OCI-LY3 (cell line): ENCODE data around the gene UNC119B.

ENCODE experiments used
- H2AFZ ChIP-seq: fragments of 200-600, 300-600 bp; shearing (Covaris generic); 2 replicates; pipeline ENCODE4 v1.6.0; 2014; ENCODE audit warnings: antibody characterized with exemption, low read depth, low read length
- H3K27ac ChIP-seq: fragments of 200-600, 300-600 bp; sonication (generic); 2 replicates; pipeline ENCODE4 v1.5.1; 2014; ENCODE audit warnings: mild to moderate bottlenecking, low read length, moderate library complexity, mixed read lengths
- H3K27me3 ChIP-seq: fragments of 200-600, 300-600 bp; sonication (generic); 2 replicates; pipeline ENCODE4 v1.6.1; 2014; ENCODE audit warnings: low read depth, low read length, mixed read lengths
- H3K36me3 ChIP-seq: fragments of 200-600, 300-600 bp; sonication (generic); replicated peaks from 2 replicates; pipeline ENCODE3; 2014; ENCODE audit warnings: low read depth, low read length, mixed read lengths
- H3K4me1 ChIP-seq: fragments of 300-600, 200-600 bp; sonication (generic); 2 replicates; pipeline ENCODE4 v1.6.1; 2014; ENCODE audit warnings: low read length, mixed read lengths
- H3K4me2 ChIP-seq: fragments of 200-600, 300-600 bp; sonication (generic); 2 replicates; pipeline ENCODE4 v1.6.1; 2014; ENCODE audit warnings: low read length, mixed read lengths
- H3K4me3 ChIP-seq: fragments of 300-600, 200-600 bp; sonication (generic); 2 replicates; pipeline ENCODE4 v1.5.1; 2014; ENCODE audit warnings: antibody characterized with exemption, mild to moderate bottlenecking, low read length, moderate library complexity
- H3K79me2 ChIP-seq: fragments of 300-600, 200-600 bp; shearing (Covaris generic); 2 replicates; pipeline ENCODE4 v1.6.1; 2014; ENCODE audit warnings: mild to moderate bottlenecking, low read length, mixed read lengths
- H3K9ac ChIP-seq: fragments of 300-600, 200-600 bp; shearing (Covaris generic); 2 replicates; pipeline ENCODE4 v1.6.0; 2014; ENCODE audit warnings: mild to moderate bottlenecking, low read length, moderate library complexity
- H3K9me3 ChIP-seq: fragments of 200-600, 300-600 bp; shearing (Covaris generic); 2 replicates; pipeline ENCODE4 v1.6.1; 2014; ENCODE audit warnings: low read length, mixed read lengths; ENCODE audit not compliant: insufficient read depth
- H4K20me1 ChIP-seq: fragments of 200-600, 300-600 bp; sonication (generic); 2 replicates; pipeline ENCODE4 v1.6.1; 2016; ENCODE audit warnings: low read length, mixed read lengths; ENCODE audit not compliant: insufficient read depth
- EZH2phosphoT487 ChIP-seq: fragments of 200-600 bp; shearing (Covaris generic); IDR thresholded peaks from 2 replicates; pipeline ENCODE4 v1.6.1; 2018; ENCODE audit warnings: antibody characterized with exemption, mixed run types, low read depth
- TF ChIP-seq, protein P1 (sequence below): fragments of 200-600, 300-600 bp; sonication (generic); IDR thresholded peaks from 2 replicates; pipeline ENCODE4 v1.5.1; 2014; ENCODE audit warnings: antibody characterized with exemption, low read length, low read depth

The UNC119B gene

DNA sequence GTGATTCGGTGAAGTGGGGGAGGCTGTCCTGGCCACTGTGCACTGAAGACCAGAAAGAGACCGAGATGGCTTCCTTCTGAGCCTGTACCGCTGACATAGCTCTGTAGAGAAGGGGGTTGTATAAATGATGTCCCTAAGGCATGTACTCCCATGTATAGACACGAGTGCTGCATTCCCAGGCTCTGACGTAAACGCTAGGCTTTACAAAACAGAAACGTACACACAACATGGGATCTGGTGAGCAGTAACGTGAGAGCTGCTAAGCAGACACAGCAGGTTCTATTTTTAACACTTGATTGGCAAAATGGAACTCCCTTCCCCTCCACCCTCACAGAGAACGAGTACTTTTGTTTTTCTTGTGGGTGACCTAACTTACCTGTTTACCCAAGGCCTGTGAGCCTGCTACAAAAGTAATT lies 51.3 kb downstream of the UNC119B start:
- H3K27ac ChIP-seq: no peak overlapping the region
- no peak overlapping the region for H2AFZ ChIP-seq
- H4K20me1 ChIP-seq: no peaks in the 10 kb centered on the region
- H3K4me3 ChIP-seq: no peak overlapping the region
- TF ChIP-seq, protein P1, sequence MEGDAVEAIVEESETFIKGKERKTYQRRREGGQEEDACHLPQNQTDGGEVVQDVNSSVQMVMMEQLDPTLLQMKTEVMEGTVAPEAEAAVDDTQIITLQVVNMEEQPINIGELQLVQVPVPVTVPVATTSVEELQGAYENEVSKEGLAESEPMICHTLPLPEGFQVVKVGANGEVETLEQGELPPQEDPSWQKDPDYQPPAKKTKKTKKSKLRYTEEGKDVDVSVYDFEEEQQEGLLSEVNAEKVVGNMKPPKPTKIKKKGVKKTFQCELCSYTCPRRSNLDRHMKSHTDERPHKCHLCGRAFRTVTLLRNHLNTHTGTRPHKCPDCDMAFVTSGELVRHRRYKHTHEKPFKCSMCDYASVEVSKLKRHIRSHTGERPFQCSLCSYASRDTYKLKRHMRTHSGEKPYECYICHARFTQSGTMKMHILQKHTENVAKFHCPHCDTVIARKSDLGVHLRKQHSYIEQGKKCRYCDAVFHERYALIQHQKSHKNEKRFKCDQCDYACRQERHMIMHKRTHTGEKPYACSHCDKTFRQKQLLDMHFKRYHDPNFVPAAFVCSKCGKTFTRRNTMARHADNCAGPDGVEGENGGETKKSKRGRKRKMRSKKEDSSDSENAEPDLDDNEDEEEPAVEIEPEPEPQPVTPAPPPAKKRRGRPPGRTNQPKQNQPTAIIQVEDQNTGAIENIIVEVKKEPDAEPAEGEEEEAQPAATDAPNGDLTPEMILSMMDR: no peak
- no peak for TF ChIP-seq EZH2phosphoT487
- no peak overlapping the region for H3K4me2 ChIP-seq
- H3K27me3 ChIP-seq: no peaks in the 10 kb centered on the region
- H3K4me1 ChIP-seq: no peaks in the 10 kb centered on the region
- no peaks in the 10 kb centered on the region for H3K79me2 ChIP-seq
- no peak overlapping the region for H3K9ac ChIP-seq
- peaks cover 32% of the 10 kb centered on the region for H3K36me3 ChIP-seq
- H3K9me3 ChIP-seq: no peaks in the 10 kb centered on the region

DNA sequence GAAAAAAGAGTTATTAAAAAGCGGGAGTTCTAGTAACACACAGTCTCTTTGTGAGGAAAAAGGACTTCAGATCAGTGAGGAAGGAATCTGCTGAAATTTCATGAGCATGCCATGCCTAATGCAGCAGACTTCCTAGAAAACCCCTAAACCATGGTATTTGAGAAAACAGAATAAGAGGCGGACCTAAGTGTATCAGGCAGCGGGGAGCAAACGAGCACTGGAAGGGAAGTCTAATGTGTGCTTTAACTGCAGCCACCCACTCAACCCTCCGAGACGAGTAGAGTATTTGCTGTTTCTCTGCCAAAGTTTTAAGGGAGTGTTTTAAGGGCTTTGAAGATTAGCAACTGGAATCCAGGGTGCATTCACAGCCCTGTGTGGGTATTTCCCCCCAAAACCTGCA lies 51.8 kb downstream of the UNC119B start:
- no peak overlapping the region for H3K4me2 ChIP-seq
- TF ChIP-seq EZH2phosphoT487: no peak
- TF ChIP-seq, protein P1: no peak
- no peaks in the 10 kb centered on the region for H4K20me1 ChIP-seq
- H3K27ac ChIP-seq: no peak overlapping the region
- no peaks in the 10 kb centered on the region for H3K9me3 ChIP-seq
- H3K4me1 ChIP-seq: no peaks in the 10 kb centered on the region
- no peaks in the 10 kb centered on the region for H3K79me2 ChIP-seq
- H2AFZ ChIP-seq: no peak overlapping the region
- no peaks in the 10 kb centered on the region for H3K27me3 ChIP-seq
- H3K4me3 ChIP-seq: no peak overlapping the region
- peaks cover 36% of the 10 kb centered on the region for H3K36me3 ChIP-seq
- no peak overlapping the region for H3K9ac ChIP-seq

DNA sequence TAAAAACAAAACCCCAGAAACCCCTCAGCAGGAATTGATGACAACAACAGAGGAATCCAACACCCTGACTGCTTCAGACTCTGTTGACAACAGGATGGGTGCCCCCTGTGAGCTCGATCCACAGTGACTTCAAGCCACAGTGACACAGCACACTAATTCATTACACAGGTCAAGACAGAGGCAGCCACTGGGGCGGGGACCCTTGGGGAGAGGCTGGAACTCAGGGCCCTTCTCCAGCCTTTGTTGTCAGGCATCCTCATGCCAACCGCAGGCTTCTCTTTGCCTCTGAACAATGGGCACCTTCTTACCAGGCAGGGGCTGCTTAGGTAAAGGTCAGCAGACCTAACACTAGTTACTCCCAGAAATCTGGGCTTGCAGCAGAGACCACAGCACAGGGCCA lies 53.0 kb downstream of the UNC119B start:
- no peak overlapping the region for H3K4me3 ChIP-seq
- no peak overlapping the region for H3K9ac ChIP-seq
- H3K4me2 ChIP-seq: no peak overlapping the region
- TF ChIP-seq, protein P1: no peak
- no peak for TF ChIP-seq EZH2phosphoT487
- H3K27ac ChIP-seq: no peak overlapping the region
- no peaks in the 10 kb centered on the region for H3K79me2 ChIP-seq
- H3K4me1 ChIP-seq: peaks cover 11% of the 10 kb centered on the region
- peaks cover 42% of the 10 kb centered on the region for H3K36me3 ChIP-seq
- no peaks in the 10 kb centered on the region for H3K27me3 ChIP-seq
- H2AFZ ChIP-seq: no peak overlapping the region
- no peaks in the 10 kb centered on the region for H4K20me1 ChIP-seq
- H3K9me3 ChIP-seq: no peaks in the 10 kb centered on the region

DNA sequence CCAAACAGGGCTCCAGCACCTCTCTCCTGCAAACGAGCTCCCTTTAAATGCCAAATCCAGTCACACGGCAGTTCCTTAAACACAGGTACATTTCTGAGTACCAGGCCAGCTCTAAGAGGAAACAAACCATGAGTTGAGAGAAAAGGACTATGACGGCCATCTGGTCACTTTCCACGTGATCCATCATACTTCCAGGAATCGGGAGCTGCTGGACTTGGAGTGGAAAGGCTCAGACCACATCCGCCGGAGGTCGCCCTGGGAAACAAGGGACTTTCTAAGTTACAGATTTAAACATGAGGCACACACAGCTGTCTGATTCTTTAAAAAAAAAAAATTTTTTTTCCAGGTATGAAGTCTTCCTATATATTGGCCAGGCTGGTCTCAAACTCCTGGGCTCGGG lies 54.6 kb downstream of the UNC119B start:
- no peak overlapping the region for H3K27ac ChIP-seq
- H3K4me3 ChIP-seq: no peak overlapping the region
- no peaks in the 10 kb centered on the region for H3K79me2 ChIP-seq
- H2AFZ ChIP-seq: no peak overlapping the region
- H3K27me3 ChIP-seq: no peaks in the 10 kb centered on the region
- H3K36me3 ChIP-seq: peaks cover 45% of the 10 kb centered on the region
- no peaks in the 10 kb centered on the region for H4K20me1 ChIP-seq
- H3K9me3 ChIP-seq: no peaks in the 10 kb centered on the region
- no peak overlapping the region for H3K4me2 ChIP-seq
- H3K4me1 ChIP-seq: peaks cover 16% of the 10 kb centered on the region
- TF ChIP-seq EZH2phosphoT487: no peak
- TF ChIP-seq, protein P1: no peak
- H3K9ac ChIP-seq: no peak overlapping the region
